K562 (cell line): ENCODE results near the gene PFKL. TPM values are rescaled to one million over a fixed set of nuclear protein-coding genes. Genes with fewer than 3 reads are reported as not detected.

ENCODE experiments used
- ATAC-seq: fragments of 200-7000 bp; cut with Tn5 transposase; 3 replicates; pipeline ENCODE4 v1.9.1; 2020; ENCODE audit warnings: moderate library complexity
- BruUV-seq: library from RNA; stranded (reverse); fragments of 400-500 nt; replicated peaks from 2 replicates; lab custom pipeline; 2021; lab: Mats Ljungman, UMichigan
- CTCF ChIA-PET: fragments of 300-600 bp; formaldehyde crosslinking; extraction: SDS; loops from one replicate; lab custom pipeline; 2021; ENCODE audit warnings: low intra/inter-chr PET ratio; lab: Yijun Ruan, JAX
- POLR2A ChIA-PET: fragments of 300-600, 350-650 bp; sonication (Branson Sonifier 250); formaldehyde crosslinking; extraction: SDS; loops from one replicate; lab custom pipeline; 2021; ENCODE audit warnings: antibody characterized with exemption, inconsistent platforms; lab: Yijun Ruan, JAX
- DNase-seq, 4 experiments: peaks; one replicate each; pipeline versions ENCODE4 v3.0.0 to v3.0.0-alpha.2; 2011 to 2018; ENCODE audit warnings: low spot score in 3 of 4, mixed read lengths in 3 of 4; ENCODE audit errors: extremely low read depth in 1 of 4
- FAIRE-seq: peaks from 2 replicates; lab custom pipeline; 2011; peaks lifted over from hg19 to GRCh38; lab: Jason Lieb, UNC
- H2AFZ ChIP-seq: 2 replicates; pipeline ENCODE4 v1.6.0; 2011; ENCODE audit warnings: low read depth, low read length, control low read depth, inconsistent platforms
- H3K27ac ChIP-seq: fragments of 200-600 bp; 3 replicates; pipeline ENCODE4 v1.8.0; 2011; ENCODE audit warnings: low read depth, mild to moderate bottlenecking, control low read depth, inconsistent platforms, low read length, moderate library complexity, mixed read lengths; ENCODE audit errors: extremely low read depth
- H3K27me3 ChIP-seq, 2 experiments: fragments of 300-600 bp in 1 of 2; 2 replicates in 1 of 2; 3 replicates in 1 of 2; pipeline versions ENCODE4 v1.6.0 to v1.8.0; 2011; ENCODE audit warnings: inconsistent platforms in 2 of 2, low read length in 2 of 2, mild to moderate bottlenecking in 1 of 2, mixed read lengths in 1 of 2, moderate library complexity in 1 of 2; ENCODE audit not compliant: control insufficient read depth in 2 of 2, insufficient read depth in 2 of 2
- H3K36me3 ChIP-seq: fragments of 300-600 bp; 3 replicates; pipeline ENCODE4 v1.8.0; 2011; ENCODE audit warnings: mild to moderate bottlenecking, low read length, inconsistent platforms; ENCODE audit not compliant: control insufficient read depth, insufficient read depth
- H3K4me1 ChIP-seq, 2 experiments: fragments of 200-600 bp in 1 of 2; replicated peaks in 1 of 2; 2 replicates in 1 of 2; 3 replicates in 1 of 2; pipeline versions ENCODE4 v1.5.1 to v1.8.0; 2011; ENCODE audit warnings: inconsistent platforms in 2 of 2, low read length in 2 of 2, mild to moderate bottlenecking in 1 of 2, mixed read lengths in 1 of 2, moderate library complexity in 1 of 2; ENCODE audit not compliant: control insufficient read depth in 2 of 2, insufficient read depth in 2 of 2
- H3K4me2 ChIP-seq: 2 replicates; pipeline ENCODE4 v1.6.1; 2011; ENCODE audit warnings: low read length, control low read depth, inconsistent platforms, mixed read lengths; ENCODE audit not compliant: insufficient read depth
- H3K4me3 ChIP-seq: fragments of 200-600 bp; sonication (generic), shearing (Covaris generic); 2 replicates; pipeline ENCODE4 v1.5.1; 2016; ENCODE audit warnings: control low read depth, inconsistent platforms
- H3K79me2 ChIP-seq: fragments of 200-600 bp; 3 replicates; pipeline ENCODE4 v1.8.0; 2011; ENCODE audit warnings: low read length, inconsistent platforms; ENCODE audit not compliant: control insufficient read depth, insufficient read depth
- H3K9ac ChIP-seq, 2 experiments: 2 replicates each; pipeline versions ENCODE4 v1.6.0 to v1.6.1; 2011; ENCODE audit warnings: low read depth in 2 of 2, low read length in 2 of 2, control low read depth in 1 of 2, inconsistent platforms in 1 of 2, mild to moderate bottlenecking in 1 of 2, mixed read lengths in 1 of 2; ENCODE audit not compliant: insufficient read depth in 1 of 2
- H3K9me1 ChIP-seq: one replicate; pipeline ENCODE4 v1.6.0; 2011; ENCODE audit warnings: inconsistent platforms, mild to moderate bottlenecking, low read length, moderate library complexity; ENCODE audit not compliant: control insufficient read depth, insufficient read depth
- H3K9me3 ChIP-seq: replicated peaks from 2 replicates; pipeline ENCODE4 v1.5.1; 2011; ENCODE audit warnings: low read depth, low read length, inconsistent platforms; ENCODE audit not compliant: control insufficient read depth, insufficient read depth
- H4K20me1 ChIP-seq: replicated peaks from 2 replicates; pipeline ENCODE4 v1.6.1; 2011; ENCODE audit warnings: low read length, inconsistent platforms, mixed read lengths; ENCODE audit not compliant: control insufficient read depth, insufficient read depth
- FOXK1 ChIP-seq: sonication (generic); formaldehyde crosslinking; IDR thresholded peaks from 2 replicates; pipeline ENCODE4 v1.8.0; 2022; ENCODE audit warnings: missing genetic modification reagents, mild to moderate bottlenecking, borderline replicate concordance
- HDAC1 ChIP-seq, 2 experiments: fragments of 450-650 bp; IDR thresholded peaks; 2 replicates each; pipeline ENCODE4 v1.6.1; 2016 to 2017; ENCODE audit warnings: inconsistent platforms in 1 of 2, mild to moderate bottlenecking in 1 of 2, moderate library complexity in 1 of 2
- KDM4B ChIP-seq, 2 experiments: fragments of 450-650 bp in 1 of 2; sonication (generic) in 1 of 2; IDR thresholded peaks; 2 replicates each; pipeline ENCODE4 v1.6.1; 2016 to 2017; ENCODE audit warnings: borderline replicate concordance in 2 of 2, antibody characterized with exemption in 1 of 2, low read depth in 1 of 2, mild to moderate bottlenecking in 1 of 2
- MAZ ChIP-seq, 2 experiments: fragments of 450-650 bp in 1 of 2; sonication (generic) in 1 of 2; formaldehyde crosslinking; IDR thresholded peaks in 1 of 2; conservative IDR thresholded peaks in 1 of 2; 2 replicates each; pipeline versions ENCODE4 v1.4.0 to v1.5.0; 2020; ENCODE audit warnings: mild to moderate bottlenecking in 1 of 2, missing genetic modification reagents in 1 of 2
- MYC ChIP-seq, 2 experiments: fragments of 250-450 bp in 1 of 2; sonication (Bioruptor Pico) in 1 of 2; IDR thresholded peaks; 2 replicates each; pipeline versions ENCODE4 v1.5.1 to v1.6.1; 2012 to 2021; ENCODE audit warnings: low read depth in 2 of 2, borderline replicate concordance in 1 of 2, improper control_type of control experiment in 1 of 2, low read length in 1 of 2, mild to moderate bottlenecking in 1 of 2, moderate library complexity in 1 of 2
- PCBP1 ChIP-seq: fragments of 200-400 bp; formaldehyde crosslinking; IDR thresholded peaks from 2 replicates; pipeline ENCODE4 v1.6.1; 2018; ENCODE audit warnings: mild to moderate bottlenecking, low read depth, low read length; ENCODE audit not compliant: poor library complexity, severe bottlenecking
- POLR2AphosphoS5 ChIP-seq: IDR thresholded peaks from 2 replicates; pipeline ENCODE4 v1.6.1; 2011; ENCODE audit warnings: mild to moderate bottlenecking, low read depth, low read length, moderate library complexity; ENCODE audit not compliant: control insufficient read depth, insufficient read depth
- RBFOX2 ChIP-seq: fragments of 200-400 bp; formaldehyde crosslinking; IDR thresholded peaks from 2 replicates; pipeline ENCODE4 v1.6.1; 2017; ENCODE audit warnings: low read depth, mild to moderate bottlenecking, low read length, moderate library complexity
- SIN3B ChIP-seq: fragments of 450-650 bp; IDR thresholded peaks from 2 replicates; pipeline ENCODE4 v1.6.1; 2017; ENCODE audit warnings: low read depth, mild to moderate bottlenecking, moderate library complexity
- TFAP4 ChIP-seq: sonication (generic); formaldehyde crosslinking; IDR thresholded peaks from 2 replicates; pipeline ENCODE4 v1.8.0; 2022; ENCODE audit warnings: missing genetic modification reagents, mild to moderate bottlenecking, moderate library complexity, borderline replicate concordance
- WGBS: fragments of 100-300 bp; shearing (Covaris generic); methylation state at CpG from one replicate; pipeline ENCODE4 v1.1.6; 2016; ENCODE audit warnings: low coverage, mixed read lengths; ENCODE audit not compliant: insufficient coverage; ENCODE audit errors: missing lambda C conversion rate; 5-methylcytosine and 5-hydroxymethylcytosine counted together
- in situ Hi-C: fragments of 300-500 bp; cut with MboI; formaldehyde crosslinking; loops from 4 replicates; pipeline ENCODE4 v1.15.0; 2018; ENCODE audit warnings: inconsistent platforms, mixed read lengths
- intact Hi-C: fragments of 100-400 bp; cut with micrococcal nuclease; formaldehyde crosslinking; loops from 2 replicates; pipeline ENCODE4 v1.14.2; 2022
- polyA plus RNA-seq, 8 experiments: library from polyadenylated mRNA; depleted of rRNA in 4 of 8; stranded (reverse) in 5 of 8; unstranded in 3 of 8; fragments of >200 nt; fragmentation: Nextera tagmentation in 2 of 8; fragmentation: Illumina TruSeq in 1 of 8; extraction: Ambion mirVana in 2 of 8; extraction: Trizol in 1 of 8; gene quantifications; 2 replicates each; pipeline versions ENCODE4 v1.2.1 to v1.2.3, GENCODE V29; 2011 to 2014; ENCODE audit warnings: inconsistent platforms in 1 of 8, missing spikeins in 1 of 8
- total RNA-seq, 7 experiments: library from RNA; depleted of rRNA in 6 of 7; stranded (reverse); fragments of >200 nt in 6 of 7; fragmentation: Illumina TruSeq in 2 of 7; extraction: Trizol in 2 of 7; gene quantifications; 2 replicates each; pipeline versions ENCODE4 v1.2.1 to v1.2.3, GENCODE V29; 2011 to 2021; ENCODE audit warnings: low replicate concordance in 1 of 7
- TF ChIP-seq, protein P1 (sequence below), 2 experiments: IDR thresholded peaks; 2 replicates each; pipeline ENCODE4 v1.6.1; 2011; ENCODE audit warnings: borderline replicate concordance in 1 of 2, control low read depth in 1 of 2, low read depth in 1 of 2, low read length in 1 of 2, mild to moderate bottlenecking in 1 of 2, mixed read lengths in 1 of 2, moderate library complexity in 1 of 2; ENCODE audit not compliant: insufficient read depth in 1 of 2, insufficient read length in 1 of 2, poor library complexity in 1 of 2, severe bottlenecking in 1 of 2; ENCODE audit errors: extremely low read depth in 1 of 2
- TF ChIP-seq, protein P2 (sequence below): conservative IDR thresholded peaks from 2 replicates; pipeline ENCODE4 v1.6.1; 2011; ENCODE audit warnings: low read depth, mild to moderate bottlenecking, low read length; ENCODE audit not compliant: control insufficient read depth
- TF ChIP-seq, protein P3 (sequence below): fragments of 450-650 bp; formaldehyde crosslinking; IDR thresholded peaks from 2 replicates; pipeline ENCODE4 v1.4.0; 2022; ENCODE audit warnings: missing genetic modification characterization

The PFKL gene
- total and polyA plus RNA-seq, 9 of the 15 experiments (the other 6 are each of a cell fraction or from before 2014, with no cell fraction given): 1.1 to 124 (median 45.6) TPM

DNA sequence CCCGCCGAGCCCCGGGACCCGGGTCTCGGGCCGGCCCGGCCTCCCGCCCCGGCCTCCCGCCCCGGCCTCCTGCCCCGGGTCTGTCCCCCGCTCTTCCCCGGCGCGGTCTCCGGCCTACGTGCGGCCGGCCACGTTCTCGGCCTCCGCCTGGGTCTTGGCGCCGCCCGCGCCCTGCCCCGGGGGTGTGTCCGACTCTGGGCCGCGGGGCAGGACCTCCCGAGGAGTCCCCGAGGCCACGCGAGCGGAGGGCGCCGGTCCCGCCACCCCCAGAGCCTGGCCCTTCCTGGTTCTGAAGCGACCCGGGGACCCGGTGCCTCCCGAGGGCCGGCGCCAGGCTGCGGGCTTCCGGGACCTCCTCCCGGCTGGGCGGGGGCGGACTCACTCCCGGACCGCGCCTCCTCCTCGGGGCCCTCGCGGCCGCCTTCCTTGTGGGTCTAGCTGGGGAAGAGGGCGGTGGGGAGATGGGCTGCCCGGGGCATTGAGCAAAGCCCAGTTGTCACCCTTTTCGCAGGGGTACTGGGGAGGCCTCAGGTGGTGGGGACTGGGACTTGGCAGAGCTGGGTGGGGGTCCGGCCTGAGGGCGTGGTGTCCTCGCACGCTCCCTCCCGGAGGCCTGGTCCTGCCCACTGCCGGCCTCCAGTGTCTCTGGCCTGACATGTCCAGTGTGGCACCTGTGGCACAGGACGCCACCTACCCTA is 558 bp downstream of the PFKL start:
- 2% methylated on average over 45 of the region's 67 CpGs for whole genome bisulfite sequencing
- peaks cover 3% of the 10 kb centered on the region; the same call in 2 of the 3 replicates for H3K36me3 ChIP-seq
- H3K9ac ChIP-seq: peak overlapping the region; percentile 80 to 94; a peak in 3 of 4 replicates
- CTCF ChIA-PET: no interaction called here
- POLR2A ChIA-PET: interaction anchor here (0.6 to 1.8 kb wide), 3 partner anchors 10 to 34 kb away, joined by 3 to 6 read pairs (median 4); no protein-coding TSS in a partner anchor
- peak overlapping the region; percentile 89 for H3K4me3 ChIP-seq
- peaks cover 13 to 76% of the 10 kb centered on the region in 2 experiments for H3K4me1 ChIP-seq
- FAIRE-seq (peak; percentile 40), ATAC-seq (peak; percentile 77), DNase-seq (peak; percentile 80 to 97 (median 93))
- in situ Hi-C loops: no loop called here
- BruUV-seq: no TSS peak
- H4K20me1 ChIP-seq: peaks cover 33% of the 10 kb centered on the region
- no peaks in the 10 kb centered on the region for H3K9me3 ChIP-seq
- H3K27me3 ChIP-seq: no peaks in the 10 kb centered on the region
- peak overlapping the region; percentile 76 for H2AFZ ChIP-seq
- intact Hi-C loops: no loop called here
- H3K27ac ChIP-seq: peak overlapping the region; percentile 82
- peaks cover 47% of the 10 kb centered on the region for H3K79me2 ChIP-seq
- peak overlapping the region; percentile 87 for H3K4me2 ChIP-seq
- H3K9me1 ChIP-seq: peaks cover 11% of the 10 kb centered on the region
- TF ChIP-seq, protein P1, sequence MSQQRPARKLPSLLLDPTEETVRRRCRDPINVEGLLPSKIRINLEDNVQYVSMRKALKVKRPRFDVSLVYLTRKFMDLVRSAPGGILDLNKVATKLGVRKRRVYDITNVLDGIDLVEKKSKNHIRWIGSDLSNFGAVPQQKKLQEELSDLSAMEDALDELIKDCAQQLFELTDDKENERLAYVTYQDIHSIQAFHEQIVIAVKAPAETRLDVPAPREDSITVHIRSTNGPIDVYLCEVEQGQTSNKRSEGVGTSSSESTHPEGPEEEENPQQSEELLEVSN (IDR thresholded peaks at IDR 0.05; ENCODE audit: borderline replicate concordance in 1 of 2, extremely low read depth in 1 of 2, insufficient read depth in 1 of 2, insufficient read length in 1 of 2, low read depth in 1 of 2, low read length in 1 of 2, poor library complexity in 1 of 2, severe bottlenecking in 1 of 2): peak in 1 of 2 experiments; percentile 11
- TF ChIP-seq KDM4B (IDR thresholded peaks at IDR 0.05; ENCODE audit: borderline replicate concordance in 2 of 2, low read depth in 1 of 2) (no peak), SIN3B (peak; percentile 15; the same call in 1 of the 2 replicates), MAZ (CRISPR knock-in tag; conservative IDR thresholded peaks at IDR 0.05 in 1 of 2, IDR thresholded peaks at IDR 0.05 in 1 of 2) (peak; percentile 81 to 87), FOXK1 (CRISPR knock-in tag) (0 out of 2 replicates have a peak, but pooled peaks have one; percentile 62), RBFOX2 (peak; percentile 75), TFAP4 (CRISPR knock-in tag) (peak; percentile 34; the same call in 1 of the 2 replicates), MYC (IDR thresholded peaks at IDR 0.05; ENCODE audit: low read depth, low read length) (peak; percentile 62; the same call in 1 of the 2 replicates), MYC (CRISPR knock-in tag; IDR thresholded peaks at IDR 0.05; ENCODE audit: borderline replicate concordance, low read depth) (no peak), PCBP1 (peak; percentile 89), HDAC1 (IDR thresholded peaks at IDR 0.05) (peak in 1 of 2 experiments; percentile 78; a peak in 2 of 4 replicates), POLR2AphosphoS5 (0 out of 2 replicates have a peak, but pooled peaks have one; percentile 36)
- TF ChIP-seq, protein P2, sequence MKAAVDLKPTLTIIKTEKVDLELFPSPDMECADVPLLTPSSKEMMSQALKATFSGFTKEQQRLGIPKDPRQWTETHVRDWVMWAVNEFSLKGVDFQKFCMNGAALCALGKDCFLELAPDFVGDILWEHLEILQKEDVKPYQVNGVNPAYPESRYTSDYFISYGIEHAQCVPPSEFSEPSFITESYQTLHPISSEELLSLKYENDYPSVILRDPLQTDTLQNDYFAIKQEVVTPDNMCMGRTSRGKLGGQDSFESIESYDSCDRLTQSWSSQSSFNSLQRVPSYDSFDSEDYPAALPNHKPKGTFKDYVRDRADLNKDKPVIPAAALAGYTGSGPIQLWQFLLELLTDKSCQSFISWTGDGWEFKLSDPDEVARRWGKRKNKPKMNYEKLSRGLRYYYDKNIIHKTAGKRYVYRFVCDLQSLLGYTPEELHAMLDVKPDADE: peak; percentile 56; the same call in 1 of the 2 replicates
- TF ChIP-seq, protein P3, sequence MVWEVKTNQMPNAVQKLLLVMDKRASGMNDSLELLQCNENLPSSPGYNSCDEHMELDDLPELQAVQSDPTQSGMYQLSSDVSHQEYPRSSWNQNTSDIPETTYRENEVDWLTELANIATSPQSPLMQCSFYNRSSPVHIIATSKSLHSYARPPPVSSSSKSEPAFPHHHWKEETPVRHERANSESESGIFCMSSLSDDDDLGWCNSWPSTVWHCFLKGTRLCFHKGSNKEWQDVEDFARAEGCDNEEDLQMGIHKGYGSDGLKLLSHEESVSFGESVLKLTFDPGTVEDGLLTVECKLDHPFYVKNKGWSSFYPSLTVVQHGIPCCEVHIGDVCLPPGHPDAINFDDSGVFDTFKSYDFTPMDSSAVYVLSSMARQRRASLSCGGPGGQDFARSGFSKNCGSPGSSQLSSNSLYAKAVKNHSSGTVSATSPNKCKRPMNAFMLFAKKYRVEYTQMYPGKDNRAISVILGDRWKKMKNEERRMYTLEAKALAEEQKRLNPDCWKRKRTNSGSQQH (CRISPR knock-in tag): no peak
